NB4 (cell line): ENCODE data around the gene GABRB1.

Experiments used
- DNase-seq: peaks from one replicate; pipeline ENCODE4 v3.0.0; 2010; ENCODE audit warnings: low read depth
- H3K4me3 ChIP-seq: one replicate; pipeline ENCODE4 v1.5.1; 2011; ENCODE audit warnings: mild to moderate bottlenecking, low read depth, low read length, moderate library complexity
- CTCF ChIP-seq: IDR thresholded peaks from one replicate; pipeline ENCODE4 v1.5.1; 2012; ENCODE audit warnings: low read depth, low read length
- MAX ChIP-seq: IDR thresholded peaks from 2 replicates; pipeline ENCODE4 v1.6.1; 2011; ENCODE audit warnings: low read depth, low read length
- MYC ChIP-seq: IDR thresholded peaks from 2 replicates; pipeline ENCODE4 v1.6.1; 2011; ENCODE audit warnings: low read depth, low read length
- POLR2A ChIP-seq: IDR thresholded peaks from 2 replicates; pipeline ENCODE4 v1.6.1; 2011; ENCODE audit warnings: mild to moderate bottlenecking; ENCODE audit not compliant: insufficient read length; ENCODE audit errors: extremely low read depth

The GABRB1 gene

GRCh38 chr4:47390428-47391125, 359.2 kb downstream of the GABRB1 start:
- no peak overlapping the region for H3K4me3 ChIP-seq
- DNase-seq: no peak
- TF ChIP-seq MYC (no peak), MAX (no peak), POLR2A (no peak), CTCF (no peak)

DNA sequence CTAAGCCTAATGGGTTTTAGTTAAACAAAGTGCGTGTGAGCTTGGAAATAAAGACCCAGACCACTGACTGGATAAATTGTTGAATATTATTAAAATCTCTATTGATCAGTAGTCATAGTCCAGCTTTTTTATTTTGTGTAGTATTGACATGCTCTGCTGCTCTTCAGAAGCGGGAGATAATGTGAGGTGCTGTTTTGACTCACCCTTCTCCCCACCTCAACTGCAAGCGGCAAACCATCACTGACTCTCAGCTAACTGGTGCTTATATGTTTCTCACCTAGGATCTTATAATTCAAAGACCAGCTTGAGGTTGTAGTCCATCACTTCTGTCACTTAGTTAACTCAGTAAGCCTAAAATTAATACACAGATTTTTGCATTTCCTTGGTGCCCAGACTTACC, 359.9 kb downstream of the GABRB1 start:
- DNase-seq: no peak
- TF ChIP-seq CTCF (no peak), MYC (no peak), MAX (no peak), POLR2A (no peak)

GRCh38 chr4:47406408-47406807, 375.0 kb downstream of the GABRB1 start:
- DNase-seq: no peak
- H3K4me3 ChIP-seq: no peak overlapping the region
- TF ChIP-seq MYC: no peak
- no peak for TF ChIP-seq CTCF
- TF ChIP-seq MAX: no peak
- TF ChIP-seq POLR2A: no peak

More for the DNA sequence above, 359.9 kb downstream of the GABRB1 start:
- H3K4me3 ChIP-seq: no peak overlapping the region

DNA sequence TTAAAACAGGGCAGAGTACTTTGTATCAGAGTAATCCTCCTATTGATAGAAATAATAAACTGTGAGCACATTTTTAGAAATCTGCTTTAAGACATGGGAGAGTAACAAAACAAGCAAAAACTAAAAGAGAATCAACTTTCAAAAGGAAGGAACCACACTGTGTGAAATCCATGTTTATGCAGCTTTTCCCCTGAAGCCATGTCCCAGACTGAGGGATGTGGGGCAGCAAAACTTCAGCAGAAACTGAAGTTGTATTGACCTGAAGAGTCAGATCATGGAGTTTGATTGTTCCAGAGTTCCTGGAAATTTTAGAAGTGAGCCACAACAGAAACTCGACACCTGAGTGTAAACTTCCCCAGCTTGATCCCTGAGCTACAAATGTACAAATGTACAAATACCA, 378.9 kb downstream of the GABRB1 start:
- TF ChIP-seq MAX (no peak), MYC (no peak), CTCF (no peak), POLR2A (no peak)
- DNase-seq: no peak
- no peak overlapping the region for H3K4me3 ChIP-seq

DNA sequence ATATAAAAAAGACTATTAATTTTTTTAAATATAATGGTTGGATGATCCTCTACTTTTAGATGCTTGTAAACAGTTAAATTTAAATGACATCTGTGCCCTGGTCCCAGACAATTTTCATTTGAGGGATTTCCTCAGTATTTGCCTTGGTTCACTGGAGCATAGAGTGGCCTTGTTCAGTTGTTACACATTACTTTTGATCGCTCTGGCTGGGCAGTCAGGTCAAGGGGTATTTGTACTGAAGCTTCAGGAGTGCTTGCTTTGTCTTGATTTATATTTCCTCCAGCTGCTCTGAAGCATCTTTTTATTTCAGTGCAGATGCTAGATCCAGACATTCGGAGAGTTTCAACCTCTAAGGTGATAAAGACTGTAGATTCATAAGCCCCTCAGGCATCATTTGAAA, 382.2 kb downstream of the GABRB1 start:
- TF ChIP-seq CTCF (no peak), MYC (no peak), POLR2A (no peak), MAX (no peak)
- no peak for DNase-seq
- no peak overlapping the region for H3K4me3 ChIP-seq
